Uterus (tissue), 2 donors: ENCODE results near the gene LTBP4.

Experiments used
- POLR2A ChIP-seq, 2 donors: fragments of 450-650 bp; IDR thresholded peaks; one replicate each; pipeline ENCODE4 v1.6.1; 2016; ENCODE audit warnings: antibody characterized with exemption in 2 of 2, mild to moderate bottlenecking in 1 of 2, moderate library complexity in 1 of 2
- TF ChIP-seq, protein P1 (sequence below), 4 experiments: fragments of 200-600 bp in 2 of 4; fragments of 450-650 bp in 2 of 4; sonication (generic) in 2 of 4; IDR thresholded peaks; one replicate each; pipeline ENCODE4 v1.5.1; 2016 to 2019; ENCODE audit warnings: antibody characterized with exemption in 4 of 4, mild to moderate bottlenecking in 2 of 4, moderate library complexity in 1 of 4

DNA sequence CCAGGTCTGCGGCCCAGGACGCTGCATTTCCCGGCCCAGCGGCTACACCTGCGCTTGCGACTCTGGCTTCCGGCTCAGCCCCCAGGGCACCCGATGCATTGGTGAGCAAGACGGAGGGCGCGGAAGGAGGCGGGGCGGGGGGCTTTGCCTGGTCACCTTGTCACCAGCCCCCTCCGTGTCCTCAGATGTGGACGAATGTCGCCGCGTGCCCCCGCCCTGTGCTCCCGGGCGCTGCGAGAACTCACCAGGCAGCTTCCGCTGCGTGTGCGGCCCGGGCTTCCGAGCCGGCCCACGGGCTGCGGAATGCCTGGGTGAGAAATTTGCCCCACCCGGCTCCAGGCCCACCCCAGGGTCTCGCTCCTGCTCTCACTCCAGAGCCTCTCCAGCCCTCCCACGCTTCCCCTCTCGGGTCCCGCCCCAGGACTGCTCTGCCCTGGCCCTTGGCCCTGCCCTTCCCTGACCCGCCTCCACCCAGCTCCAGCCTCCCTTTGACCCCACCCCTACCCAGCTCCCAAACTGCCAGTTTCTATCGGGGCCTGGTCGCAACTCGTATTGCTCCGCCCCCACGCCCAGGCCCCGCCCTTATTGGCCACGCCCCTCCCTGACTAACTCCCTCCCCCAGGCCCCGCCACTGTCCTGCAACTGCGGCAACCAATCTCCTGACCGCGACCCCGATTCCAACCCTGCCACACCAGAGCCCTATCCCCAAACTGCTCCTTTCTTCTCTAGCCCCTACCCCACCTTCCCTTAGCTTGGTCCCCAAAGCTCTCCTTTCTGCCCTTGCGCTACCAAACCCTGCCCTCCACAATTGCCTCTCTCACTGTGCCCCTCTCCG lies 8.6 kb downstream of the LTBP4 start:
- peak in 1 of 2 donors; percentile 7 for TF ChIP-seq POLR2A (IDR thresholded peaks at IDR 0.05)
- TF ChIP-seq, protein P1, sequence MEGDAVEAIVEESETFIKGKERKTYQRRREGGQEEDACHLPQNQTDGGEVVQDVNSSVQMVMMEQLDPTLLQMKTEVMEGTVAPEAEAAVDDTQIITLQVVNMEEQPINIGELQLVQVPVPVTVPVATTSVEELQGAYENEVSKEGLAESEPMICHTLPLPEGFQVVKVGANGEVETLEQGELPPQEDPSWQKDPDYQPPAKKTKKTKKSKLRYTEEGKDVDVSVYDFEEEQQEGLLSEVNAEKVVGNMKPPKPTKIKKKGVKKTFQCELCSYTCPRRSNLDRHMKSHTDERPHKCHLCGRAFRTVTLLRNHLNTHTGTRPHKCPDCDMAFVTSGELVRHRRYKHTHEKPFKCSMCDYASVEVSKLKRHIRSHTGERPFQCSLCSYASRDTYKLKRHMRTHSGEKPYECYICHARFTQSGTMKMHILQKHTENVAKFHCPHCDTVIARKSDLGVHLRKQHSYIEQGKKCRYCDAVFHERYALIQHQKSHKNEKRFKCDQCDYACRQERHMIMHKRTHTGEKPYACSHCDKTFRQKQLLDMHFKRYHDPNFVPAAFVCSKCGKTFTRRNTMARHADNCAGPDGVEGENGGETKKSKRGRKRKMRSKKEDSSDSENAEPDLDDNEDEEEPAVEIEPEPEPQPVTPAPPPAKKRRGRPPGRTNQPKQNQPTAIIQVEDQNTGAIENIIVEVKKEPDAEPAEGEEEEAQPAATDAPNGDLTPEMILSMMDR (IDR thresholded peaks at IDR 0.05), result no peak
